GM20431 (cell line): Measurements from ENCODE around the gene SMARCA2.
"Not testable (repeated sequence)": the region's sequence is repeated elsewhere in the genome, so short reads cannot be mapped to it uniquely, and the experiment has no call there.

Source experiments
- in situ Hi-C: fragments of 300-500 bp; cut with MseI, MboI; formaldehyde crosslinking; loops from one replicate; pipeline ENCODE4 v1.15.0; 2020; ENCODE audit warnings: low sequenced_read_pairs; ENCODE audit not compliant: unreplicated experiment

SMARCA2 gene

GRCh38 chr9:2130941-2131340 lies 115.8 kb downstream of the SMARCA2 start:
- in situ Hi-C loops: no loop called here

DNA sequence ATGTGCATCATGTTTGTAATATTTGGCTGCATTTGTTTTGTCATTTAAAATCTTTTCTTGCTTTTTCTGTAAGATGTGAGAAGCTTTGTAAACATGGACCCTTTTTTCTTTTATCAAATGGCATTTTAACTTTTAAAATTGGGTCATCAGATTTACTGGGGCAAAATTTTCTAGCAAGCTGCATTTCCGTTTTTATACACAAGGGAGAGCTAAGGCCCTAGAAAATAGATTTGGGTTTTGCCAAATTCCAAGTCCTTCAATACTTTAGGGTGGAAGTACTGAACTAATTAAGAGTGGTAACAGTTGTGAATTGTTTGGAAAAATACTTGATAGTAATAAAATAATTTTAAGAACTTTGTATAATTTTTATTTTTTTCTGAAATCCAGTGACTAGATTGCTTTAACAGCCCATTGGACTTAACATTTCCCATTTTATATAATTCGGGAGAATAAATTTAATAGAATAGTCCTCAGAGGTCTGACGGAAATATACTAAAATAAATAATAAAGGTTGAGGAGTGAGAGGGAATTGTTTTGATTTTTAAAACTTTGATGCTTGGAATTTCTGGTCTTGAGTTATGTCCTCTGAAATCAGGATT lies 117.4 kb downstream of the SMARCA2 start:
- in situ Hi-C loops: no loop called here

DNA sequence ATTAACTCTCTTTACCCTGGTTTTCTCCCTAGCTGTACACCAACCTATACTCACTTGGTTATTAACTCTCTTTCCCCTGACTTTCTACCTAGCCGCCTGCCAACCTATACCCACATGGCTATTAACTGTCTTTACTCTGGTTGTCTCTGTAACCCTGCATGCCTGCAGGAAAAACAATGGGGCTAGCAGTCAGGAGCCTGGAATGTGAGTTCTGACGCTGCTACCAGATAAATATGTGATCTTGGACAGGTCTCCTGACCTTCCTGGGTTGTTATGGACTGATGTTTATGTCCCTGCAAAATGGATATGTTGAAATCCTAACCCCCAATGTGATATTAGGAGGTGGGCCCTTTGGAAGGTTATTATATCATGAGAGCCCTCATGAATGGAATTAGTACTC lies 119.2 kb downstream of the SMARCA2 start:
- in situ Hi-C loops: no loop called here

GRCh38 chr9:2138646-2139045 lies 123.5 kb downstream of the SMARCA2 start:
- in situ Hi-C loops: no loop called here

DNA sequence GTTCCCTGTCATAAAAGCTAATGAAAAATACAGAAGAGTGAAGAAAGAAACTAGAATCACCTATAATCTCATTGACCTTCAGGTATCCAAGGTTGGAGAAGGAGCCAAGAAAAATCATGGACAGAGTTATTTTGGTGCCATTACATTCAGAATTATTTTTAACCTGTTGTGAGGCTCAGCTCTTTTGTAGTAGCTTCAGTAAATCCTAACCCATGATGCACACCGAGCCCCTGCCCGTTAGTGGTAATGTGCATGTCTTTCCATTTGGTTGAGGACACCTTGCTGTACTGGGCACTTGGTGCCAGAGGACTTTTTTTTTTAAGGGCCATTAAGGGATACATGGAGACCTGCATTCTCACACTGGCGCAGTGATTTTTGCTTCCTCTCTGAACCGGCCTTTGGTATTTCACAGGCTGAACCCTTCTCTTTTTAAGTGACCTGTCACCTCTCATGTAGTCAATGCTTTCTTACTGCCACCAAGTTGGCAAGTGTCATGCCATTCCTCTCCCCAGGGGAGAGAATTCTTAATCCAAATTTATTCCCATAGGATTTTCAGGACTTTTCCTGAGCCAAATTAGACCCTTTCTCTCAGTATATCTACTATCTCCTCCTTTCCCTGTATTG lies 125.6 kb downstream of the SMARCA2 start:
- in situ Hi-C loops: no loop called here

- in situ Hi-C loops: no loop called here
Observed at GRCh38 chr9:2142212-2142611, 127.1 kb downstream of the SMARCA2 start.

DNA sequence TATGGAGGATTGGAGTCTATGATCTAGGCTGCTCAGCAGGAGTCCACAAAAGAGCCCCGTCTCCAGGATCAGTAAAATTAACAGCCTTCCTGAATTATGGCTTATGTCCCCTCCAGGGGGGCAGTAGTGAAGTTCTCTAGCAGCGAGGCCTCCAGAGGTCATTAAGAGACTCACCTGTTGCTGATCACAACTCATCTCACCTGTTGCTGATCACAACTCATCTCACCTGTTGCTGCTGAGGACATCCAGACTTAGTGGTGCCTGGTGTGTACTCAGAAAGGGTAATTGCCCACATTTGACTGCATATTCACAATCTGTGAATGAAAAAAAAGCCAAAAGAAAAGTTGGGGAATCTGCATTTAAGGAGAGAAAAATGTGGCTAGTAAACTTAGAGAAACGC lies 129.5 kb downstream of the SMARCA2 start:
- in situ Hi-C loops: no loop called here

GRCh38 chr9:2145746-2146145 lies 130.6 kb downstream of the SMARCA2 start:
- in situ Hi-C loops: no loop called here

DNA sequence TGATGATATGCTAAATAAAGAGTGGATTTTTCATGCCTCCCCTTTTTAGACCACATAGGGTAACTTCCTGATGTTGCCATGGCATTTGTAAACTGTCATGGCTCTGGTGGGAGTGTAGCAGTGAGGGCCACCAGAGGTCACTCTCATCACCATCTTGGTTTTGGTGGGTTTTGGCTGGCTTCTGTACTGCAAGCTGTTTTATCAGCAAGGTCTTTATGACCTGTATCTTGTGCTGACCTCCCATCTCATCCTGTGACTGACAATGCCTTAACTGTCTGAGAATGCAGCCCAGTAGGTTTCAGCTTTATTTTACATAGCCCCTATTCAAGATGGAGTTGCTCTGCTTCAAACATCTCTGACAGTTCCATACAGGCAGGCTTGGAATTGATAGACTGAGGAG lies 131.6 kb downstream of the SMARCA2 start:
- in situ Hi-C loops: not testable (repeated sequence)

DNA sequence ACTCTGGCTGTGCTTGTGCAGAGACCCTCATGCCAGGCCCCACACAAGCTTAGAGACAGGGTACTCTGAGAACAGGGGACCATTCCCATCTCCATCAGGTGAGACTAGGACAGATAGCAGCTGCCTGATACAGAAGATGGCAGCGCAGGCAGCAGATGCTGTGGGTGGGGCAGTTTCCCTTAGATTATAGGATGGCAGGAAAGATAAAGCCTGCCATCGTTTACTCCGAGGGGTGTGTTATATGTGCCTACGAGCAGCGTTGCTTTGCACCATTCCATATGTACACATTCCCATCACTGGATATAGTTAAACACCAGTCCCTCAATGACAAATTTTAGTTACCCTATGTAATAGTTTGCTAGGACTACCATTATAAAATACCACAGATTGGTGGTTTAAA lies 135.2 kb downstream of the SMARCA2 start:
- in situ Hi-C loops: no loop called here

- in situ Hi-C loops: no loop called here
Observed at GRCh38 chr9:2151171-2151570, 136.0 kb downstream of the SMARCA2 start.

GRCh38 chr9:2152966-2153629 lies 138.0 kb downstream of the SMARCA2 start:
- in situ Hi-C loops: no loop called here

DNA sequence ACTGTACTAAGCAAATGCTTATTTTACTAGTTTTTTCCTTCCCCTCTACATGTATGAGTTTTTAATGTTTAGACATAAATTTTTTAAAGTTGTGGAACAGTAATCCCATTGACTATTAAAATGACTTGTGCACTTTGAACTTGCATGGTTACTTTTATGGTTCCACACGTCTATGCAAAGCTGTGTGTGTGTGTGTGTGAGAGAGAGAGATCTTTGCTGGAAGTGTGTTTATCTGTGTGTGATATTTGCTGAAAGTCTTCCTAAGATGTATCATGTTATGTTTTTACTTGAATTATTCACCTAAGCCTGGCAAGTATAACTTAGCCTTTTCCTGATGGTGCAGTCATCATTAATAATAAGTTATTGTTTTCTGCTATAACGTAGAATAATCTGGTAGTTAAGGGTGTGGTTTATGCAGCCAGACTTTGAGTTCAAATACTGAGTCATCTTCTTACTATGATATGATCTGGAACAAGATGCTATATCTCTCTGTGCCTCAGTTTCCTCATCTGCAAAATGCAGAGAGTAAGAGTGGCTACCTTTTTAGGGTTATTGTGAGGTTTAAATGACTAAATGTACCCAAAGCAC lies 138.6 kb downstream of the SMARCA2 start:
- in situ Hi-C loops: no loop called here

GRCh38 chr9:2154731-2155130 lies 139.6 kb downstream of the SMARCA2 start:
- in situ Hi-C loops: no loop called here

GRCh38 chr9:2155966-2156365 lies 140.8 kb downstream of the SMARCA2 start:
- in situ Hi-C loops: no loop called here

DNA sequence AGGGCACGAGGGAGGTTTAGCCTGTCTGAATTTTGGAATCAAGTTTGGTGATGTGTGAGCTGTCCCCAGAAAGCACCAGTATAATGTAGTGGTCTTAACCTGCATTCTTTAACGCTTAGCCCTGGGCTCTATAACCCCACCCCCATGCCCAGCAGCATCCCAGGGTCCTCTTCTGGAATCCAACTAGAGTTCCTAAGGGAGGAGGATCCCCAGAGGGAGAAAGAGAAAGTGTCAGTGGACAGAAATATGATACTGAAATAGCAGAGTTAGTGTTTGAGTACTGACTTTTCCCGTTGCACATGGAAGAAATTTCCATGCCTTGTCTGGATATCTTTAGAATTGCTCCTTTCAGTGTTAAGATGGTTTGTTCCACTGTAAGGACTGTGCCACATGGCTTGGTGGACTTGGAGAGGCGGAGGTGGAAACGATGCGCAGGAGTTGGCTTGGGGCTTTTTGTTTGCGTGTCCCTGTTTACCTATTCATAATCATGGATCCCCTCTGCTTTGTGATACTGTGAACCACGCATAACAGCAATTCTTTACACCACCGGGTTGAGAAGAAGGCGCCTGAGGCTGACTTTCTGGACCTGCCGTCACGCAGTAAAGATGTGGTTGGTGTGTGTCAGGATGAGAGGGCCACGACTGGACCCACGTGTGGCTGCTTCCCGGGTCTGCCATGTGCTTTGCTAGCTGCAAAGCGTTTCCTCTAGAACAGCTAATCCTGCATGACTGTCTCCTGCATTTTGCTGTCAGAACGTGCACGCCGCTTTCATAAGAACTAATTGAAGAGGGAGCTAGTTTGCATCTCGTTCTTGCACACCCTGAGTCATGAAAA lies 142.3 kb downstream of the SMARCA2 start:
- in situ Hi-C loops: no loop called here

- in situ Hi-C loops: no loop called here
Observed at GRCh38 chr9:2158111-2158610, 143.0 kb downstream of the SMARCA2 start.

DNA sequence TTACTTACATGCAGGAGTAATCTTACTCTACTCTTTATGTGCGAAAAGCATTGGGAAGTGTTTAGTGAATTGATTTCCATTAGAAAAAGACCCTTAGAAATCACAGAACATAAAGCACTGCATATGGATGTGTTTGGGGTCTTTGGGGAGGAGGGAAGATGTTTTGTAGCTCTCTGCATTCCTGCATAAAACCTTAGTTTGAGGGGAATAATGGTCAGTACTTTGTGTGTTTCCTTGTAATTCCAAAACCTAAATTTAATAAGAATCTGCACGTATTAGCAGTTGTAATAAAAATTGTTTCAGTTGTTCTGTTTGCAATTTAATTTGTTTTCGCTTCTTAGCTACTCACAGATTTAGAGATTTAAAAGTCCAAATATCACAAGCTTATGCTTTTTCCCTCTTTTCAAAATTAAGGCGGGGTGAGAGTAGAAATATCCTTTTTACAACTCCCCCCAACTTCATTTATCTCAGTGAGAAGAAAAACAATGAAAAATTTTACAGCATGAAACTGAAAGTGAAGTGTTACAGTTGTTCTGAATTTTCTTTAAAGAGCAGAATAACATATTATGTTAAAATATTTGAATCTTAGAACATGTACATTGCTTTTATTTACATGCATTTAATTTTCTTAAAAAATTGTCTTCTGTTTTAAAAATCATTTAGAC lies 143.8 kb downstream of the SMARCA2 start:
- in situ Hi-C loops: no loop called here

GRCh38 chr9:2159521-2160454 lies 144.6 kb downstream of the SMARCA2 start:
- in situ Hi-C loops: no loop called here
